Epithelial cell of esophagus (primary cell): Measurements from ENCODE around the gene RTL5.

Experiments used
- DNase-seq: peaks from one replicate; pipeline ENCODE4 v3.0.0; 2010; ENCODE audit warnings: low read depth
- H3K4me3 ChIP-seq: 2 replicates; pipeline ENCODE4 v1.5.1; 2011; ENCODE audit warnings: mild to moderate bottlenecking, low read length, control low read depth
- TF ChIP-seq, protein P1 (sequence below): IDR thresholded peaks from 2 replicates; pipeline ENCODE4 v1.5.1; 2011; ENCODE audit warnings: low read depth, mild to moderate bottlenecking, low read length, control low read depth, inconsistent platforms; ENCODE audit not compliant: insufficient read depth; ENCODE audit errors: missing control alignments

Gene RTL5

DNA sequence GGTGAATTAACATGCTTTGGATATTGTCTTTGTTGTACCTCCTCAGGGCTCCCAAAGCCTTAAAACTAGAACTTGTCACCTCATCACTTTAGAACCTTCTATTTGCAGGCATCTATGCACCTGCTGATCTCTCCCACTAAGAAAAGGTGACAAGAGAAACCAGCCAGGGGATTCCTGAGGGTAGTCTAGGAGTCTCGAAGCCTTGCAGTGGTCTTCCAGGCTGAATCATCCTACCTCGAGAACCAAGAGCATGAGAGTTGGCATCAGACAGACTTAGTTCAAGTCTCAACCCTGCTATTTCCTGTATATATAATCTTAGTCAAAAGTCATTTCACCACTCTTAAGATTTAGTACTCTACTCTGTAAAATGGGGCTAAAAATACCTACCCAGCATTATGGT lies 29.6 kb downstream of the RTL5 start:
- TF ChIP-seq, protein P1, sequence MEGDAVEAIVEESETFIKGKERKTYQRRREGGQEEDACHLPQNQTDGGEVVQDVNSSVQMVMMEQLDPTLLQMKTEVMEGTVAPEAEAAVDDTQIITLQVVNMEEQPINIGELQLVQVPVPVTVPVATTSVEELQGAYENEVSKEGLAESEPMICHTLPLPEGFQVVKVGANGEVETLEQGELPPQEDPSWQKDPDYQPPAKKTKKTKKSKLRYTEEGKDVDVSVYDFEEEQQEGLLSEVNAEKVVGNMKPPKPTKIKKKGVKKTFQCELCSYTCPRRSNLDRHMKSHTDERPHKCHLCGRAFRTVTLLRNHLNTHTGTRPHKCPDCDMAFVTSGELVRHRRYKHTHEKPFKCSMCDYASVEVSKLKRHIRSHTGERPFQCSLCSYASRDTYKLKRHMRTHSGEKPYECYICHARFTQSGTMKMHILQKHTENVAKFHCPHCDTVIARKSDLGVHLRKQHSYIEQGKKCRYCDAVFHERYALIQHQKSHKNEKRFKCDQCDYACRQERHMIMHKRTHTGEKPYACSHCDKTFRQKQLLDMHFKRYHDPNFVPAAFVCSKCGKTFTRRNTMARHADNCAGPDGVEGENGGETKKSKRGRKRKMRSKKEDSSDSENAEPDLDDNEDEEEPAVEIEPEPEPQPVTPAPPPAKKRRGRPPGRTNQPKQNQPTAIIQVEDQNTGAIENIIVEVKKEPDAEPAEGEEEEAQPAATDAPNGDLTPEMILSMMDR, result no peak
- no peak overlapping the region for H3K4me3 ChIP-seq
- DNase-seq, result no peak

DNA sequence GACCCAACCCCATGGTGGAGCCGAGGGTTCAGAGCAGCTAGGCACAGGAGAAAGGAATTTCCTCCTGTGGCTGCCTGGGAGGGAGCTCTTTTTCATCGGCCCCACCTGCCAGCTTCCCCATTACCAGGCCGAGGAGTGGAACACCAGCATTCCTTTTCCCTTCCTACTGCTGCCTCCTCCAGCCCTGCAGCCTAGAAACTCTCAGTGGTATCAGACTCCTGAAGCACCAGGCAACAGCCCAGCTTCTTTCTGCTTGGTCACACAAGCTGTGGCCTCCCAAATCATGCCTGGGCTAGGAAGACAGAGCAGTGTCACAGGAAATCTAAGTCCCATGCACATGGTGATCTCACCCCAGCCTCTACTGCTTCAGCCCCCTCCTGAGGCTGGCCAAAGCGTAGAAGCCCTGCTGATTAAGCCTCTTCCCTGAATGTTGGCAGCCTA lies 30.1 kb downstream of the RTL5 start:
- TF ChIP-seq, protein P1, result no peak
- no peak overlapping the region for H3K4me3 ChIP-seq
- DNase-seq, result no peak

DNA sequence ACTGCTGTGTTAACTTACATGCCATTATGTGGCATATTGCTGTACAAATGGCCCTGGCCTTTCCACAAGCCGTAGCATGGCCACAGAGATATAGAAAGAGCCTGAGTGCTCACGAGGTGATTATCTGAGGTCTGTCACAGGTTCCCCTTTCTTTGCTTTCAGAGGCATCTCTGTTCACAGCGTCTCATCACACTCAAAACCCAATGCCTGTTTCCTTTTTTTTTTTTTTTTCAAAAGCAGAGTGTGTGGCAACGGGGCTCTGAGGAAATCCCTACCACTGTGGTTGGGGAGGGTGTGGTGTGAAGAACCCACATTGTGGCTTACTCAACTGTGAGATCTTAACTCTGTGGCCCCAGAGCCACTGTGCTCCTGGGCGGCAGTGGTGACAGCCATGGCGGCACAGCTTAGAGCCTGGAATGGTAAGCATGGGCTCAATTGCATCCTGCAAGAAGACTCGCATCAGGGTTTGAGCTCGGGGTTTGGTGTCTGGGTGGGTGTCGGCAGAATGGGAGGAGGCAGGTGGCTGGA lies 30.8 kb downstream of the RTL5 start:
- no peak for DNase-seq
- TF ChIP-seq, protein P1, result no peak
- no peak overlapping the region for H3K4me3 ChIP-seq

DNA sequence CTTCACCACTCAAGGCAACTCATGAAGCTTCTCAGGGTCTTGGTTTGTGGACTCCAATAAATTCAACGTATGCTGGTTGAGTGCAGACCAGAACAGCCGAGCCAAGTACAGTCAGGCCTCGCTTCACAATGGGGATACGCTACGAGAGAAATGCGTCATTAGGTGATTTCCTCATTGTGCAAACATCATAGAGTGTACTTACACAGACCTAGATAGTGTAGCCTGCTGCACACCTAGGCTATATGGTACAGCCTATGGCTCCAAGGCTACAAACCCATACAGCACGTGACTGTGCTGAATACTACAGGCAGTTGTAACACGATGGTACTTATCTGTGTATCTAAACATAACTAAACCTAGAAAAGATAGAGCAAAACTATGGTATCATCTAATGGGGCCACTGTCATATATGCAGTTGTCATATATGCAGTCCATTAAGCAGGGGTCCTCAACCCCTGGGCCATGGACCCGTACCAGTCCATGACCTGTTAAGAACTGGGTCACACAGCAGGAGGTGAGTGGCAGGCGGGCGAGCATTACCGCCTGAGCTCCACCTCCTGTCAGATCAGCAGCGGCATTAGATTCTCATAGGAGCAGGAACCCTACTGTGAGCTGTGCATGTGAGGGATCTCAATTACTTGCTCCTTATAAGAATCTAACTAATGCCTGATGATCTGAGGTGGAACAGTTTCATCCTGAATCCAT lies 31.5 kb downstream of the RTL5 start:
- DNase-seq, result no peak
- TF ChIP-seq, protein P1, result no peak
- no peak overlapping the region for H3K4me3 ChIP-seq

DNA sequence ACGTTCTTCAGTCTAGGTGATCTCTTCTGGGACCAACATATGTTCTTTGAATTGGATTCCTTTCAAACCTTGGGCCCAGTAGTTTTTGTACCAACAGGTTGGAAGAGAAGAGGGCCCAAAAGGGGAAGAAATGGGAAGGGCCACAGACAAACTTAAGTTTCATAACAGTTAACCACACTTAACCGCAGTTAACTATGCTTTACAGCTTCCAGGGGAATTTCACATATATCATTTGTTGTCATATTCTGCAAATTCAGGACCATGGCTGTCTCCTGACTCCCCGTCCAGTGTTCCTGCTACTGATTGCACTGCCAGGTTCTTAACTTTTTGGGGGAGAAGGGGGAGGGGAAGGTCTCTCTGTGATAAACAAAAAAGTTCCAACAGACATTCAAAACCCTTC lies 34.6 kb downstream of the RTL5 start:
- H3K4me3 ChIP-seq, result no peak overlapping the region
- TF ChIP-seq, protein P1, result no peak
- no peak for DNase-seq

DNA sequence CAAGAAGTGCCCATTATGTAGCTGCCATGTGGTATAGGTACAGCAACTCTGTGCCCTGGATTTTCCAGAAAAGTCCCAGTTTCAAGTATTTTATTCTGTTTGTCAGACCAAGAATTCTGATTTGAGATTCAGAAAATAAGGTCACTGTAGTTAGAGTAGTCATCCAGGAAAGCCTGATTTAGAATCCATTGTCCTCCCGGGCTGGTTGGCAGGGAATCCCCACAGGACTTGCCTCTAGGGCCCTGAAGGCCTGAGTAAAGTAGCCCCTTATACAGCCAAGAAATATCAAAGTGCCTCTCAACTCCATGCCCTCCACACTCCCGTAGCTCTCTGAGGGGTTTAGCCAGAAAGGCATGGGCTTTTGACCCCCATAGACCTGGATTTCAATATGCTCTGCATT lies 36.3 kb downstream of the RTL5 start:
- DNase-seq, result no peak
- H3K4me3 ChIP-seq, result no peak overlapping the region
- TF ChIP-seq, protein P1, result no peak

DNA sequence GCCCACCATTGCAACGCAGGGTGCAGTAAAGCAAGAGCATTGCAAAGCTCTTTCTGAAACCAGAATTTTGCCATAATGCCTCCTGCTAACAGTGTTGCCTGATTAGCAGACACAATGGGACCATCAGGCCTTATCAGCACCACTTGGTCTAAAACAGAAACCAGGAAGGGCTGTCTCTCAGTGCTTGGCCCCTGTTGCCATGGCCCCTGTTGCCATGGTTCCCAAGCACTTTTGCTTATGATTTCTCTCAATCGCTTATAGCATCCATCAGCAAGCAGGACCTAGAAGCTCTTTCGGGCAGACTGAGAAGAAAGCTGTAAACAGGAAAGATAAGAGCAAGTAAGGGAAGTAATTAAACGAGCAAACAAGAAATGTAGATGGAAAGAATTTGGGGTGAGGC lies 36.8 kb downstream of the RTL5 start:
- no peak overlapping the region for H3K4me3 ChIP-seq
- no peak for DNase-seq
- TF ChIP-seq, protein P1, result no peak
